Smooth muscle cell (in vitro differentiated cells): Measurements from ENCODE around the gene CEMP1. TPM values are rescaled to one million over a fixed set of nuclear protein-coding genes. Genes with fewer than 3 reads are reported as not detected.

ENCODE experiments used
- DNase-seq: peaks from one replicate; lab custom pipeline; 2025; ENCODE audit not compliant: unreplicated experiment; lab: John Stamatoyannopoulos, UW
- H2AFZ ChIP-seq: fragments of 200-600 bp; sonication (generic); 2 replicates; pipeline ENCODE4 v1.6.0; 2016; ENCODE audit warnings: antibody characterized with exemption, low read depth, mild to moderate bottlenecking
- H3F3A ChIP-seq: fragments of 200-600 bp; sonication (generic); 2 replicates; pipeline ENCODE4 v1.6.0; 2017; ENCODE audit warnings: antibody characterized with exemption, low read depth
- H3K27ac ChIP-seq: fragments of 200-600 bp; sonication (generic); 2 replicates; pipeline ENCODE4 v1.5.1; 2016; ENCODE audit warnings: low read depth, mild to moderate bottlenecking
- H3K27me3 ChIP-seq: fragments of 200-600 bp; sonication (generic); 2 replicates; pipeline ENCODE4 v1.6.1; 2016; ENCODE audit warnings: low read depth, mild to moderate bottlenecking
- H3K36me3 ChIP-seq: fragments of 200-600 bp; sonication (generic); 2 replicates; pipeline ENCODE4 v1.5.1; 2016; ENCODE audit warnings: low read depth
- H3K4me1 ChIP-seq: fragments of 200-600 bp; sonication (generic); 2 replicates; pipeline ENCODE4 v1.5.1; 2016; ENCODE audit warnings: low read depth
- H3K4me2 ChIP-seq: fragments of 200-600 bp; sonication (generic); 2 replicates; pipeline ENCODE4 v1.6.0; 2016; ENCODE audit warnings: mild to moderate bottlenecking
- H3K4me3 ChIP-seq: fragments of 200-600 bp; sonication (generic); 2 replicates; pipeline ENCODE4 v1.5.1; 2016; ENCODE audit warnings: mild to moderate bottlenecking
- H3K79me2 ChIP-seq: fragments of 200-600 bp; sonication (generic); 2 replicates; pipeline ENCODE4 v1.6.0; 2016; ENCODE audit warnings: low read depth, mild to moderate bottlenecking
- H3K9ac ChIP-seq: fragments of 200-600 bp; sonication (generic); 2 replicates; pipeline ENCODE4 v1.6.0; 2016; ENCODE audit warnings: low read depth
- H3K9me3 ChIP-seq: fragments of 200-600 bp; sonication (generic); replicated peaks from 2 replicates; pipeline ENCODE4 v1.5.1; 2016; ENCODE audit warnings: low read depth
- H4K20me1 ChIP-seq: fragments of 200-600 bp; sonication (generic); 2 replicates; pipeline ENCODE4 v1.6.0; 2016; ENCODE audit warnings: low read depth
- CTCF ChIP-seq: fragments of 200-600 bp; sonication (generic); IDR thresholded peaks from 2 replicates; pipeline ENCODE4 v1.5.1; 2017; ENCODE audit warnings: borderline replicate concordance, mild to moderate bottlenecking, antibody characterized with exemption; ENCODE audit not compliant: insufficient read depth, poor library complexity, severe bottlenecking
- WGBS: methylation state at CpG from one replicate; pipeline ENCODE4 v1.1.7; 2016; ENCODE audit warnings: low lambda C conversion rate; 5-methylcytosine and 5-hydroxymethylcytosine counted together
- polyA plus RNA-seq: library from polyadenylated mRNA; unstranded; fragments of >200 nt; fragmentation: Nextera tagmentation; extraction: Ambion mirVana; gene quantifications from 2 replicates; pipeline ENCODE4 v1.2.1, GENCODE V29; 2016
- total RNA-seq: library from RNA; depleted of rRNA; stranded (reverse); fragments of >200 nt; gene quantifications from 2 replicates; pipeline ENCODE4 v1.2.3, GENCODE V29; 2014

CEMP1 gene
- total and polyA plus RNA-seq, 2 experiments from 2014 or later: 1.7 TPM; not detected in 1

DNA sequence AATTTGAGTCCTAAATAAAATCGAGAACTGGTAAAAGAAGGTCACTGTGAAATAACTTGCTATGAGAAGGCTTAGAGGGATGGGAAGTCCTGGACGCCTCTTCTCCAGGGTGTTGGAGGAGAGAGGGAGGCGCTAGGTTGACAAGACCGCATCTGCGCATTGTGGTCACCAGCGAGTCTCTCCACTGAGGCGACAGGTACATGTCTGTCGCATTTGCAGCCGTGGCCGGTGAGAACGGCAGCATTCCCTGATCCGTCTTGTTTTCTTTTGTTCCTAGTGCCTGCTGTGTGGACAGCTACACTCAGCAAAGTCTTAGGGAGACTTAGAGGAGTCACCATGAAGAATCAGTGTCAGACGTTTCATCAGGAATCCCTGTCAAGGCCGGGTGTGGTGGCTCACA is 25.5 kb downstream of the CEMP1 start:
- Histone ChIP-seq H3K79me2 (no peaks in the 10 kb centered on the region), H3K4me1 (no peaks in the 10 kb centered on the region), H3K36me3 (no peaks in the 10 kb centered on the region), H3K4me2 (no peak overlapping the region), H4K20me1 (no peaks in the 10 kb centered on the region), H3K27ac (no peak overlapping the region), H3K9me3 (no peaks in the 10 kb centered on the region), H3K27me3 (no peaks in the 10 kb centered on the region), H2AFZ (no peak overlapping the region), H3F3A (peaks cover 5% of the 10 kb centered on the region), H3K4me3 (no peak overlapping the region), H3K9ac (no peak overlapping the region)
- TF ChIP-seq CTCF: no peak
- 89% methylated on average over 14 of the region's 14 CpGs for WGBS
- DNase-seq: no peak

- no peak for TF ChIP-seq CTCF
- H3K27me3 ChIP-seq: no peaks in the 10 kb centered on the region
- no peak for DNase-seq
- H3K79me2 ChIP-seq: no peaks in the 10 kb centered on the region
- 84% methylated on average over 18 of the region's 18 CpGs for WGBS
- H3K9me3 ChIP-seq: no peaks in the 10 kb centered on the region
- peak overlapping the region; percentile 72 for H3K4me2 ChIP-seq
- no peaks in the 10 kb centered on the region for H3K4me1 ChIP-seq
- H3K4me3 ChIP-seq: no peak overlapping the region
- no peak overlapping the region for H2AFZ ChIP-seq
- H3K27ac ChIP-seq: peak overlapping the region; percentile 52
- no peaks in the 10 kb centered on the region for H4K20me1 ChIP-seq
- no peaks in the 10 kb centered on the region for H3K36me3 ChIP-seq
- H3F3A ChIP-seq: peaks cover 5% of the 10 kb centered on the region
- no peak overlapping the region for H3K9ac ChIP-seq
Observed at GRCh38 chr16:2501946-2502895, 29.0 kb downstream of the CEMP1 start.

GRCh38 chr16:2500918-2501750 is 30.1 kb downstream of the CEMP1 start:
- peak overlapping the region; percentile 42 for H3K4me3 ChIP-seq
- peak overlapping the region; percentile 81 for H3K4me2 ChIP-seq
- 46% methylated on average over 20 of the region's 23 CpGs for WGBS
- H3K4me1 ChIP-seq: no peaks in the 10 kb centered on the region
- DNase-seq: peak; percentile 83
- H3K36me3 ChIP-seq: no peaks in the 10 kb centered on the region
- TF ChIP-seq CTCF: peak; percentile 99
- no peak overlapping the region for H2AFZ ChIP-seq
- H3K79me2 ChIP-seq: no peaks in the 10 kb centered on the region
- H3K27ac ChIP-seq: no peak overlapping the region
- no peaks in the 10 kb centered on the region for H3K27me3 ChIP-seq
- H3F3A ChIP-seq: peaks cover 5% of the 10 kb centered on the region
- no peaks in the 10 kb centered on the region for H3K9me3 ChIP-seq
- H3K9ac ChIP-seq: no peak overlapping the region
- no peaks in the 10 kb centered on the region for H4K20me1 ChIP-seq
